Lower leg skin (tissue), 4 donors: ENCODE measurements around the gene ANGPTL2. TPM values are rescaled to one million over a fixed set of nuclear protein-coding genes. Genes with fewer than 3 reads are reported as not detected.
A peak's percentile ranks its signal among the peaks of the same experiment; 100 is the strongest.

Experiments used
- DNase-seq, 2 donors: peaks; one replicate each; pipeline ENCODE4 v3.0.0-alpha.2; 2019; ENCODE audit warnings: low spot score in 2 of 2
- H3K4me3 ChIP-seq: fragments of 200-600 bp; sonication (generic); 2 replicates; pipeline ENCODE4 v1.5.1; 2017; ENCODE audit warnings: mild to moderate bottlenecking, low read depth; ENCODE audit not compliant: poor library complexity, severe bottlenecking
- POLR2A ChIP-seq, 2 donors: fragments of 450-650 bp; IDR thresholded peaks; one replicate each; pipeline ENCODE4 v1.6.1; 2016 to 2017; ENCODE audit warnings: antibody characterized with exemption in 2 of 2, mild to moderate bottlenecking in 1 of 2, moderate library complexity in 1 of 2
- WGBS, 2 donors: methylation state at CpG; one replicate each; pipeline ENCODE4 v1.1.5; 2018; 5-methylcytosine and 5-hydroxymethylcytosine counted together
- intact Hi-C: fragments of 100-400 bp; cut with DNase I; formaldehyde crosslinking; loops from one replicate; pipeline ENCODE4 v1.15.0; 2023; ENCODE audit warnings: low total_unique reads
- total RNA-seq, 4 donors: library from RNA; depleted of rRNA; stranded (reverse); fragments of >200 nt; gene quantifications; one replicate each; pipeline ENCODE4 v1.1.0, GENCODE V29; 2016
- TF ChIP-seq, protein P1 (sequence below), 3 donors: fragments of 450-650 bp; IDR thresholded peaks; one replicate each; pipeline ENCODE4 v1.5.1; 2016; ENCODE audit warnings: antibody characterized with exemption in 3 of 3, mild to moderate bottlenecking in 3 of 3, moderate library complexity in 2 of 3

The ANGPTL2 gene
- total RNA-seq, 4 donors from 2014 or later: 10.5 to 37.8 (median 18.5) TPM

DNA sequence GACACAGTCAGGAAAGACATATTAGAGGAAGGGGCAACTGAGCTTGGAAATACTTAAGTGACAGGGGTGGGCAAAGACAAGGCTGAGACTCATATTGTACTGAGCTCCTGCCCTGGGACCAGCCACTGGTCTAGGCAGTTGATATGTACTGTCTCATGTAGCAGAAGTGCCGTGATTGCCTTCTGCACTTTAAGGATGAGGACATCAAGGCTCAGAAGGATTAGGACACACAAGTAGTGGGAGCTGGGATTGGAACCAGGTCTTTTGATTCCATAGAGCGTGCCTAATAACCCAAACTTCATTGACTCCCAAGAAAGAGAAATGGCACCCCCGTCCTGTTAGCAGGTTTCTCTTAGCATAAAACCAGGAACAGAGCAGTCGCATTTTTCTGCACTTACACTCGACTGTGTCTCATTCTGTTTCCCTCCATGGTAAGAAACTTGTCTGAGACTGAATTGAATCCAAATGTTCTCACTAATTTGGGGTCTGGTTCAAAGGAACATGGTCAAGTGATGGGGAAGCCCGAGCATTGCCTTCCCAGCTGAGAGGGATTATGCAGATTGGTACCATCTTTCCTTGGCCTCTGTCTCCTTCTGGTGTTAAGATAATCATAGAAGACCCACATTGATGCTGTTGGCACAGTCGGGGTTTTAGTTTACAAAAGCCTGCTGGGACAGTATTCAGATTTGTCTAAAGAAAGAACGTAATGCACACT lies 70.4 kb downstream of the ANGPTL2 start:
- TF ChIP-seq, protein P1, sequence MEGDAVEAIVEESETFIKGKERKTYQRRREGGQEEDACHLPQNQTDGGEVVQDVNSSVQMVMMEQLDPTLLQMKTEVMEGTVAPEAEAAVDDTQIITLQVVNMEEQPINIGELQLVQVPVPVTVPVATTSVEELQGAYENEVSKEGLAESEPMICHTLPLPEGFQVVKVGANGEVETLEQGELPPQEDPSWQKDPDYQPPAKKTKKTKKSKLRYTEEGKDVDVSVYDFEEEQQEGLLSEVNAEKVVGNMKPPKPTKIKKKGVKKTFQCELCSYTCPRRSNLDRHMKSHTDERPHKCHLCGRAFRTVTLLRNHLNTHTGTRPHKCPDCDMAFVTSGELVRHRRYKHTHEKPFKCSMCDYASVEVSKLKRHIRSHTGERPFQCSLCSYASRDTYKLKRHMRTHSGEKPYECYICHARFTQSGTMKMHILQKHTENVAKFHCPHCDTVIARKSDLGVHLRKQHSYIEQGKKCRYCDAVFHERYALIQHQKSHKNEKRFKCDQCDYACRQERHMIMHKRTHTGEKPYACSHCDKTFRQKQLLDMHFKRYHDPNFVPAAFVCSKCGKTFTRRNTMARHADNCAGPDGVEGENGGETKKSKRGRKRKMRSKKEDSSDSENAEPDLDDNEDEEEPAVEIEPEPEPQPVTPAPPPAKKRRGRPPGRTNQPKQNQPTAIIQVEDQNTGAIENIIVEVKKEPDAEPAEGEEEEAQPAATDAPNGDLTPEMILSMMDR (IDR thresholded peaks at IDR 0.05): no peak
- no peak for TF ChIP-seq POLR2A (IDR thresholded peaks at IDR 0.05)
- WGBS, 2 donors: 77 to 79% methylated on average over 8 of the region's 8 CpGs
- DNase-seq: no peak
- intact Hi-C loops: no loop called here
- no peak overlapping the region for H3K4me3 ChIP-seq

- peak in 1 of 2 donors; percentile 10 for DNase-seq
- TF ChIP-seq POLR2A (IDR thresholded peaks at IDR 0.05): no peak
- TF ChIP-seq, protein P1 (IDR thresholded peaks at IDR 0.05): no peak
- 91 to 93% methylated on average over 7 of the region's 7 CpGs for WGBS, 2 donors
- no peak overlapping the region for H3K4me3 ChIP-seq
- intact Hi-C loops: no loop called here
These were observed 71.8 kb downstream of the ANGPTL2 start for GRCh38 chr9:127050591-127051001.

DNA sequence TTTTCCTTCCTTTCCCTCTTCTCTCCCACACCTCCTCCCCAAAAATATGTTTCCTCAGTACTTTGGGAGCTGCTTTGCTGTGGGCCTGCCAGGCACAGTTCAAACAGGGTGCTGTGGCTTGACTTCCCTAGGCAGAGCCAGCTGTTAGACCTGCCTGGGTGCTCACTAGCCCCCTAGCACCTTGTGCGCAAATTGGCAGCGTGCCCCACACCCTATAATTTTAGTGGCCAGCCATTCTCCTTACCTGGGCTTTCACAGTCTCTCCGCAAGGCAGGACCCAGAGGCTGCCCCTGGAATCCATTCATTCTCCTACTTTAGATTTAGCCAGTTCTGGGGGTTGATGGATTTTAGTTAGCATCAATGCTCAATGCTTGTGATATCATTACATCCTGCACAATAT lies 72.3 kb downstream of the ANGPTL2 start:
- no peak overlapping the region for H3K4me3 ChIP-seq
- DNase-seq: peak in 1 of 2 donors; percentile 12
- 93% methylated on average over 3 of the region's 3 CpGs for WGBS, 2 donors
- intact Hi-C loops: no loop called here
- TF ChIP-seq POLR2A (IDR thresholded peaks at IDR 0.05): no peak
- TF ChIP-seq, protein P1 (IDR thresholded peaks at IDR 0.05): no peak

- intact Hi-C loops: no loop called here
- peak; percentile 10 to 34 for DNase-seq
- no peak overlapping the region for H3K4me3 ChIP-seq
- WGBS, 2 donors: 89 to 92% methylated on average over 8 of the region's 8 CpGs
- TF ChIP-seq, protein P1 (IDR thresholded peaks at IDR 0.05): no peak
- no peak for TF ChIP-seq POLR2A (IDR thresholded peaks at IDR 0.05)
These were observed 72.9 kb downstream of the ANGPTL2 start for GRCh38 chr9:127049581-127049980.

DNA sequence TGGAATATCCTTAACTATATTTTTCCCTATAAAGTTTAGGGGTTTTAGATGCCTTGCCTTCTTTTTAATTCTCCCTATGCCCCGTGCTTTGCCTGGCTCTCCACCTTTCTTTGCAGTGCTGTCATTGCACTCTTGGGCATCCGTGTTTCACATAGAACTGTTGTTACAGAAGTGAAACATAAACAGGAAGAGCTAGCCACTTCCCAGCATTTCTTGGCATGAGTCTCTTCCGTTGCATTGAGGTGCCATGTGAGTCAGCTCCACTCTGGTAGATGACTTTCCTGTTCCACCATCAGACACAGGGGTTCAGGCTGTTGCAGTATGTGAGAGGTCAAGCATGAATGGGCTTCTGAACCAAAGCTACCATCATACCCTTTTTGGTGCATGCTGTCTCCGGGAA lies 73.4 kb downstream of the ANGPTL2 start:
- H3K4me3 ChIP-seq: no peak overlapping the region
- TF ChIP-seq, protein P1 (IDR thresholded peaks at IDR 0.05): no peak
- no peak for TF ChIP-seq POLR2A (IDR thresholded peaks at IDR 0.05)
- WGBS, 2 donors: 29 to 30% methylated on average over 4 of the region's 4 CpGs
- DNase-seq: peak in 1 of 2 donors; percentile 57
- intact Hi-C loops: no loop called here

- WGBS, 2 donors: 95 to 98% methylated on average over 3 of the region's 3 CpGs
- peak; percentile 8 to 65 for DNase-seq
- TF ChIP-seq POLR2A (IDR thresholded peaks at IDR 0.05): no peak
- TF ChIP-seq, protein P1 (IDR thresholded peaks at IDR 0.05): no peak
- intact Hi-C loops: no loop called here
- H3K4me3 ChIP-seq: no peak overlapping the region
These were observed 74.5 kb downstream of the ANGPTL2 start for GRCh38 chr9:127047971-127048370.
